Measurements from ENCODE around the gene GRHL1.

DNA sequence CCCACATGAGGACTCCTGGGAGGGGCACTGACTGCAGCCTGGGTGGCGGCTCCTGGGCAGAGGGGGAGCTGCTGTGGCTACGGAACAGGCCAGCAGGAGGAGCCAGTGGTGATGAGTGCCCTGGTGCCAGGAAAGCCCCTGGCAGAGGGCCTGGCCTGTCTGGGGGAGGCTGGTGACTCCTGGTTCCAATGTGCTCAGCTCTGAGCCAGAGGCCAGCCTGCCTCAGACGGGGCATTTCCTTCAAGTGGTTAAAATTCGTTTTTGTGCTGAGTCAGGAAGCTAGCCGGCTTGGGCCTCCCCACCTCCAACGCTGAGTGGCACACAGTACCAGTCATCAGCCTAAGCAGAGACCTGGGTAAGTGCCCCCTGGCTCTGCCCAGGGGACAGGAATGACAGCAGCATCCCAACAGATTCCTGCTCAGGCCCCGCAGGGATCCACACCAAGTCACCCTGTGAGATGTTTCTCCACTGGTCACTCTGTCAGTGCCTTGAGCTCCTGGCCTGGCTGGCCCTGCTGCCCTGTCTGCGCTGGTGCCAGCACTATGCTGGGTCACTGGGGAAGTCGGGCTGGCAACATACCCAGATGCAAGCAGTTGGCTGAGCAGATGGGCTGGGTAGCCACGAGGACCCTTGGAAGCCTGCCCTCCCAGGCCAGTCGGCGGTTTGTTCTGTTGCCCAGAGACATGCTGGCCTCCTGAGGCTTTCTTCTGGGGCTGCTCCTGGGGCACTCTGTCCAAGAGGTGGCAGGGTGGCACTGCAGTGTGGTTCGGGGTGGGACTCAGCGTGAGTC is 84.8 kb downstream of the GRHL1 start:
- TF ChIP-seq, protein P1, sequence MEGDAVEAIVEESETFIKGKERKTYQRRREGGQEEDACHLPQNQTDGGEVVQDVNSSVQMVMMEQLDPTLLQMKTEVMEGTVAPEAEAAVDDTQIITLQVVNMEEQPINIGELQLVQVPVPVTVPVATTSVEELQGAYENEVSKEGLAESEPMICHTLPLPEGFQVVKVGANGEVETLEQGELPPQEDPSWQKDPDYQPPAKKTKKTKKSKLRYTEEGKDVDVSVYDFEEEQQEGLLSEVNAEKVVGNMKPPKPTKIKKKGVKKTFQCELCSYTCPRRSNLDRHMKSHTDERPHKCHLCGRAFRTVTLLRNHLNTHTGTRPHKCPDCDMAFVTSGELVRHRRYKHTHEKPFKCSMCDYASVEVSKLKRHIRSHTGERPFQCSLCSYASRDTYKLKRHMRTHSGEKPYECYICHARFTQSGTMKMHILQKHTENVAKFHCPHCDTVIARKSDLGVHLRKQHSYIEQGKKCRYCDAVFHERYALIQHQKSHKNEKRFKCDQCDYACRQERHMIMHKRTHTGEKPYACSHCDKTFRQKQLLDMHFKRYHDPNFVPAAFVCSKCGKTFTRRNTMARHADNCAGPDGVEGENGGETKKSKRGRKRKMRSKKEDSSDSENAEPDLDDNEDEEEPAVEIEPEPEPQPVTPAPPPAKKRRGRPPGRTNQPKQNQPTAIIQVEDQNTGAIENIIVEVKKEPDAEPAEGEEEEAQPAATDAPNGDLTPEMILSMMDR (IDR thresholded peaks at IDR 0.05; ENCODE audit: insufficient read depth, low read length, poor library complexity, severe bottlenecking), result no peak
- no peak for TF ChIP-seq EZH2phosphoT487 (conservative IDR thresholded peaks at IDR 0.05; ENCODE audit: low read length)

Measured in SU-DHL-6 (cell line).